NCI-H1694 treated with DMSO at 0.1 percent for 48 hours (cell line): Measurements from ENCODE around the gene ARL4A.

Source experiments
- DNase-seq: peaks from one replicate; lab custom pipeline; 2025; lab: John Stamatoyannopoulos, UW

The ARL4A gene

DNA sequence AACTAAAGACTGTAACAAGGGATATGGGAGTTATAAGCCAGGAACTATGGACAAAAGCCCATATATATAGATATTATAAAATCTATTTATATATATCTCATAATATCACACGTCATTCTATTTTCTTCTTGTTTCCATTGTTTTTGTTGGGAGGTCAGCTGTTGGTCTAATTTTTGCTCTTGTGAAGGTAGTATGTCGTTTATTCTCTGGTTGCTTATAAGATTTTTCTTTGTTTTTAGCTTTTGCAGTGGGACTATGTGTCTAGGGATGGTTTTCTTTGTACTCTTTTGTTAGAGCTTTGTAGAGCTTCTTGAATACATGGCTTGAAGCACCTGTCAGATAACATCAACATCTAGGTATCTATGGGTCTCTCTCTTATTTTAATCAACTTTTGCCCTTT lies 14.0 kb downstream of the ARL4A start:
- no peak for DNase-seq

- DNase-seq: no peak
Observed at GRCh38 chr7:12703881-12704280, 16.4 kb downstream of the ARL4A start.

GRCh38 chr7:12705878-12706277 lies 18.4 kb downstream of the ARL4A start:
- no peak for DNase-seq

DNA sequence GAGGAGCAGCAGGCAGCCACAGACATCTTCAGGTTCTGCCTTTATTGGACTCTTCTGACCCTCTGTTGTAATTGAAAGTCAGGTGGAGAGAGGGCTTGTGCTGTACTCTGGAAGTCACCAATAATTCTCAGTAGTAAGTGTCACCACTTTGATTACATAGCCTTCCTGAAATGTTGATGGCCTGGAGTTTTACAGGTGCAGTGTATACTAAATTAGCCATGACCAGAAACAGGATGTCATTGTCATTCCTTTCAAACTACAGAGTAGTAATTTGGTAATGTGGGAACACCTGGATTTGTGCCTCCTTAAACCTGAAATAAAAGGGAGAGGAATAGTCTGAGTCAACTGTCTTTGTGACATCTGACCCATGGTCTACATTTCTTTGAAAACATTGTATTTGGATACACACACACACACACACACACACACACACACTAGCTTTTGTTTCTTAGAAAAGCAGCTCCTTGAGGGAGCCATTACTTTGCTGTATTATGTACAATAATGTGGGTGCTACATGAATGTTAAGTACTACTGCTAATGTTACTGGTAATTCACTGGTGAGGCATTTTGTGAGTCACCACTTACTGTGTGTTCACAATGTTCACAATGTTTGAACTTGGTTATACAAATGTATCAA lies 19.6 kb downstream of the ARL4A start:
- no peak for DNase-seq

GRCh38 chr7:12708314-12708713 lies 20.9 kb downstream of the ARL4A start:
- DNase-seq: no peak

GRCh38 chr7:12709726-12710502 lies 22.5 kb downstream of the ARL4A start:
- no peak for DNase-seq

- DNase-seq: no peak
Observed at GRCh38 chr7:12711124-12711523, 23.7 kb downstream of the ARL4A start.

DNA sequence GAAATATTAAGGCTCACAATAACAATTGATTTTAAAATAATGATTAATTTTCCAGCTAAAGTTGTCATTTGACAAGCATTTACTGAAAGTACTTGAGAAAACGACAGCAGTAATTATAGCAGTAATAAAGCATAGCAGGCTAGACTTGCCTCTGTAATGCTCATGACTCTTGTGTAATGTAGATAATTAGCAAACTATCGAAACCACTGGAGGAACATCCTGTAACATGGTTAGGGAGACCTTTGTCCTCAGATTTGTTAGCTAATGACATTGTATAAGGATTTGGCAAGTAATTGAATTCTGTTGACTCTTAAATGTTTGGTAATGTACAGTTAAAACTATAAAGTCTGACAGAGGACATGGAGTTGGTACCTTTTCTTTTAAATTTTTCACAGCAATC lies 24.8 kb downstream of the ARL4A start:
- no peak for DNase-seq

GRCh38 chr7:12713625-12714378 lies 26.4 kb downstream of the ARL4A start:
- no peak for DNase-seq

DNA sequence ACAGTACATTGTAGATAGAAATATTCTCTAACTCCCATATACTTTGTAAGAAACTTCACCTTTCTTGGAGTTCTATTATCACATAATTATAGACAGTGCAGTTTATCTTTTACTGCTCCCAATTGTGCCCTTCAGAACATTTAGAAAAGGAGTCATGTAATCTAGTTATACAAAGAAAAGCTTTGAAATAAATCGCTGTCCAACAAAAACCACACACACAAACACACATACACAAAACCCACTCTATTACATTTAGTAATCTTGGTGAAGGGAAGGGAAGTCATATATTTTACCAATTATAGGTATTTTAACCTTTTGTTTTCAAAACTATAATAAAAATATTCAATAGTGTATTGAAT lies 26.9 kb downstream of the ARL4A start:
- no peak for DNase-seq

DNA sequence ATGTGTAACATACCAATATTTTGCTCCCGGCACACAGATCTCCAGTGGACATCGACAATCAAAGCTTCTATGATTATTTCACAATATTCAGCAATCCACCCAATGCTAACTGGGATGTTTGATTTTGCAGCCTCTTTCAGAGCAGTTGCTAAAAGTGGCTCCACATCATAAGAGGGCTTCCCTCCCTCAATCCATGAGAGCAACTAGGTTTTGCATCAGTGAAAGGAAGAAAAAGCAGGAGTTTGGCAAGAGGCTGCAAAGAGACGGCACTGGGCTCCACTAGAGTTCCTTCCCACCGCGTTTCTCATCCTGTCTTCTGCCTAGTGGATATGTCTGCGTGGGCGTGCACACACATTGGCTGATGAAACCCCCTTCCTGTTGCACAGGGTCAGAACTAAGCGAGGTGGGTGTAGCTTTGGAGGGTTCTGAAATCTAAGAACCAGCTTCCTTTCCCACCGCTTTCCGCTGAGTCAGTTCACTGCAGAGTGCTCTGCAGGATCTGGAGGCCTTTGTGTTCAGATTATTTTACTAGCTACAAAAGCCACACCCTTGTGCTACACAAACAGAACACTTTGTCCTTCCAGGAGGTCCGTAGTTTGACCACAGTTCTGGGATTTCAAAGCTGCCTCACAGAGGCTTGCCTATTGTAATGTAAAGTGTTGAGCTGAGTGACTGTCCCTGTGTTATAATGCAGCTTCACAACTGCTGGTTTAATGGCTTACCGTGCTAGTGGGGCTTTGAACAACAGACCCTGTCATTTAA lies 28.1 kb downstream of the ARL4A start:
- no peak for DNase-seq

- no peak for DNase-seq
Observed at GRCh38 chr7:12716134-12716681, 28.8 kb downstream of the ARL4A start.

- DNase-seq: no peak
Observed at GRCh38 chr7:12716722-12717121, 29.3 kb downstream of the ARL4A start.

DNA sequence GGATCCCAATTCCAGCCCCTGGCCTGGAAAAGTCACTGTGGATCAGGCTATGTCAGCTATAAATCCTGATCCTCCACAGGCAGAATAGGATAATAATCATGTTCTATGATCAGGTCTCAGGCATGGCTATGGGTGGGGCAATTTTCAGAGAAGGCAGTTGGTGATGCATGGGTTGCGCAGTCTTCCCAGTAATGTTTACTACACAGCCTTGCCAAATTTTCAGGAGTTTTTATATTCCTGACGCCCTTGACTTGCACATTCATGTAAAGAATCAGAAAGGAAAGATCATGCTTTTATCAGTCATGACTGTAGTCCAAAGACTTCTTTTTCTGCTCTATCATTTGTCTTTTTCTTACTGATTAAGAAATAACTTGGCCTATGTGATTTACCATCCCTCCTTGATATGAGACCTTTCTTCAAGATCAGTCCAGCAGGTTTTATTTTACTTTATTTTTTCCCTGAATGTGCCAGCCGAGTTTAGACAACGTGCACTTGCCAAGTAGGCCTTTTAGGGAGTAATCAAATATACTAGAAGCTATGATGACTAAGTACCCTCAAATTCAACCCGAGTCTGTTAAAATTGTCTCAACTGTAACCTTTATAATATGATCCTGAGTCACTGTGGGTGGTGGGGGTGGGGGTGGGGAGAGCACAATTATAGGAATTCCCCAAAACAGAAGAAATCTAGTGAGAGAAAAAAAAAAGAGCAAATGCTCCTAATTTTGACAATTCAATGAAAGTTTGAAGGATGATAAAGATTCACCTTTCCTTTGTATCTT lies 31.9 kb downstream of the ARL4A start:
- no peak for DNase-seq

DNA sequence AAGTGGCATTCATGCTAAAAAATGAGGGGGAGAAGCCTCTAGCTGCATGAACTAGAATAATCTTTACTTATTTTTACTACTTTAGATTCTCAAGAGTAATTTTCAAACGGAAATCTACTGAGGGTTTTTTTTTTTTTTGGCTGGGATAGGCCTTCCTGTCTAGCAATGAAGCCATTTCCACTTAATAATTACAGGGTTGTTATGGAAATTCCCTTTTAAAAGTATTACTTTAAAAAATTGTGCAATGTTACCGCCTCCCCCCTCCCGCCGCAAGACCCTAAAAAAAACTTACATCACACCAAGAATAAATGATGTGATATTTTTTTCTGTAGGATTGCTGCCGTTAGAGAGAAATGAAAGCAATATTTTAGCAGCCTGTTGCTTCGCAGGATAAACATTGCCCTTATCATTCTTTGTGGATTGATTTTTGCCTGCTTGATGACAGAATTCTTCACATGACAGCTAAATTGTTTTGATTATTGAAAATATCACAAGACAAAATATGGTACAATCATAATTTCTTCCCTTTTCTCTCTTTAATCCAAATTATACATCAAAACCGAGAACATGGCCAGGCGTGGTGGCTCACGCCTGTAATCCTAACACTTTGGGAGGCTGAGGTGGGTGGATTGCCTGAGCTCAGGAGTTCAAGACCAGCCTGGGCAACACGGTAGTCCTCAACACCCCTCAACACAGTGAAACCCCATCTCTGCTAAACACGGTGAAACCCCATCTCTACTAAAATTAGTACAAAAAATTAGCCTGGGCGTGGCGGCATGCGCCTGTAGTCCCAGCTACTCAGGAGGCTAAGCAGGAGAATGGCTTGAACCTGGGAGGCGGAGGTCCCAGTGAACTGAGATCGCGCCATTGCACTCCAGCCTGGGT lies 32.8 kb downstream of the ARL4A start:
- DNase-seq: no peak

DNA sequence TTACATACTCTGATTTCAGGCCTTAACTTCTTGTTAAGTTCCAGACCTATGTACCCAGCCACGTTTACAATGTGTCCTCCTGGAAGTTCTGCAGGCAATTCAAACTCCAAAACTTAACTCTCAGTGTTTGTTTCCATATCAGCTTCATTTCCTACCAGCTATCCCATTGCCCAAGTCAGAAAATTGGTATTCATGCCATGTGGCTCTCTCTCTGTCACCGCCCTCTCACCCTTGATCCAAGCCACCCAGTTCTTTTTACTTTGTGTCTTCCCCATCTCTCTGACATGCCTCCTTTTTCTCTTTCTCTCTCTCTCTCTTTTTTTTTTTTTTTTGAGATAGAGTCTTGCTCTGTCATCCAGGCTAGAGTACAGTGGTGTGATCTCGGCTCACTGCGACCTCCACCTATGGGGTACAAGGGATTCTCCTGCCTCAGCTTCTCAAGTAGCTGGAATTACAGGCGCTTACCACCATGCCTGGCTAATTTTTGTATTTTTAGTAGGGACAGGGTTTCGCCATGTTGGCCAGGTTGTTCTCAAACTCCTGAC lies 33.9 kb downstream of the ARL4A start:
- DNase-seq: no peak

- DNase-seq: no peak
Observed at GRCh38 chr7:12722136-12722535, 34.7 kb downstream of the ARL4A start.

- no peak for DNase-seq
Observed at GRCh38 chr7:12722636-12723605, 35.5 kb downstream of the ARL4A start.
